Embryonic facial prominence (tissue), 1 donor: ENCODE data around the gene TUBA4A.
"Not testable (repeated sequence)": the region's sequence is repeated elsewhere in the genome, so short reads cannot be mapped to it uniquely, and the experiment has no call there.

Source experiments
- DNase-seq: peaks from one replicate; pipeline ENCODE4 v3.0.0-alpha.2; 2016; ENCODE audit errors: extremely low spot score

Gene TUBA4A

GRCh38 chr2:219253753-219254589, at the start of gene TUBA4A:
Gene TUBA4A, minus strand, starts transcription at chr2:219253918. Its CDS starts 60 bp downstream, at chr2:219253858.
- DNase-seq: no peak

- no peak for DNase-seq
These were observed 48.8 kb upstream of the TUBA4A start for GRCh38 chr2:219302412-219302968.

GRCh38 chr2:219300022-219300421, 46.3 kb upstream of the TUBA4A start:
- no peak for DNase-seq

- no peak for DNase-seq
These were observed 45.6 kb upstream of the TUBA4A start for GRCh38 chr2:219299372-219299760.

- no peak for DNase-seq
These were observed 45.1 kb upstream of the TUBA4A start for GRCh38 chr2:219298759-219299371.

GRCh38 chr2:219297766-219298456, 44.2 kb upstream of the TUBA4A start:
- no peak for DNase-seq

- DNase-seq: no peak
These were observed 43.1 kb upstream of the TUBA4A start for GRCh38 chr2:219296631-219297391.

GRCh38 chr2:219296142-219296541, 42.4 kb upstream of the TUBA4A start:
- no peak for DNase-seq

- peak; percentile 43 for DNase-seq
These were observed 40.9 kb upstream of the TUBA4A start for GRCh38 chr2:219294356-219295351.

GRCh38 chr2:219293736-219294231, 40.1 kb upstream of the TUBA4A start:
- no peak for DNase-seq

- DNase-seq: no peak
These were observed 38.9 kb upstream of the TUBA4A start for GRCh38 chr2:219292616-219293015.

GRCh38 chr2:219291910-219292490, 38.3 kb upstream of the TUBA4A start:
- DNase-seq: no peak

- DNase-seq: no peak
These were observed 37.7 kb upstream of the TUBA4A start for GRCh38 chr2:219291394-219291793.

GRCh38 chr2:219290381-219291171, 36.9 kb upstream of the TUBA4A start:
- DNase-seq: no peak

- DNase-seq: peak; percentile 41
These were observed 36.0 kb upstream of the TUBA4A start for GRCh38 chr2:219289537-219290361.

- no peak for DNase-seq
These were observed 35.4 kb upstream of the TUBA4A start for GRCh38 chr2:219289195-219289536.

GRCh38 chr2:219287580-219288265, 34.0 kb upstream of the TUBA4A start:
- DNase-seq: no peak

GRCh38 chr2:219287116-219287440, 33.4 kb upstream of the TUBA4A start:
- not testable (repeated sequence) for DNase-seq
